ENCODE results near the gene LDHD. TPM values are rescaled to one million over a fixed set of nuclear protein-coding genes. Genes with fewer than 3 reads are reported as not detected.

The LDHD gene
- total and polyA plus RNA-seq, 2 of the 13 experiments (the other 11 are each of a cell fraction or from before 2014, with no cell fraction given): 9.1 to 9.8 TPM

GRCh38 chr16:75106351-75107274 is 10.0 kb downstream of the LDHD start:
- FAIRE-seq (no peak), DNase-seq (ENCODE audit: low spot score) (no peak), ATAC-seq (no peak)
- 96% methylated on average over 20 of the region's 20 CpGs for whole genome bisulfite sequencing (ENCODE audit: low lambda C conversion rate)
- H4K20me1 ChIP-seq (ENCODE audit: insufficient read depth, low read length): peaks cover 6% of the 10 kb centered on the region
- CTCF ChIA-PET (ENCODE audit: low intra/inter-chr PET ratio, low total read pairs): no interaction called here
- peaks cover 4% of the 10 kb centered on the region for H3K79me2 ChIP-seq (ENCODE audit: insufficient read depth, low read length)
- in situ Hi-C loops (cut with HindIII; ENCODE audit: extremely low pct_ligation_motif_present, low pct_unique_long_range_greater_than_20kb) (loop anchor here (10.0 kb wide), 1 partner anchor 112 kb away; the partner anchor contains the start of gene ZNRF1), intact Hi-C loops (cut with micrococcal nuclease; ENCODE audit: unreplicated experiment) (no loop called here)
- H3K9ac ChIP-seq (ENCODE audit: insufficient read depth, low read depth, low read length): no peak overlapping the region
- no peaks in the 10 kb centered on the region for H3K27me3 ChIP-seq (ENCODE audit: control insufficient read depth in 1 of 2, insufficient read depth in 2 of 2, low read length in 2 of 2)
- POLR2A ChIA-PET: no interaction called here
- H3K4me1 ChIP-seq (ENCODE audit: insufficient read depth, low read length): peaks cover 19% of the 10 kb centered on the region
- H3K4me2 ChIP-seq (ENCODE audit: low read depth, low read length): no peak overlapping the region
- no TSS peak for BruUV-seq (replicated peaks)
- peaks cover 27 to 56% of the 10 kb centered on the region in 2 experiments for H3K36me3 ChIP-seq (replicated peaks in 1 of 2; ENCODE audit: control insufficient read depth in 1 of 2, insufficient read depth in 2 of 2, low read length in 2 of 2)
- no peak overlapping the region for H2AFZ ChIP-seq (ENCODE audit: low read length)
- H3K9me3 ChIP-seq (ENCODE audit: low read length): no peaks in the 10 kb centered on the region
- H3K4me3 ChIP-seq (replicated peaks in 1 of 3; ENCODE audit: insufficient read depth in 1 of 3, low read depth in 2 of 3, low read length in 3 of 3): no peak overlapping the region
- TF ChIP-seq, protein P1, sequence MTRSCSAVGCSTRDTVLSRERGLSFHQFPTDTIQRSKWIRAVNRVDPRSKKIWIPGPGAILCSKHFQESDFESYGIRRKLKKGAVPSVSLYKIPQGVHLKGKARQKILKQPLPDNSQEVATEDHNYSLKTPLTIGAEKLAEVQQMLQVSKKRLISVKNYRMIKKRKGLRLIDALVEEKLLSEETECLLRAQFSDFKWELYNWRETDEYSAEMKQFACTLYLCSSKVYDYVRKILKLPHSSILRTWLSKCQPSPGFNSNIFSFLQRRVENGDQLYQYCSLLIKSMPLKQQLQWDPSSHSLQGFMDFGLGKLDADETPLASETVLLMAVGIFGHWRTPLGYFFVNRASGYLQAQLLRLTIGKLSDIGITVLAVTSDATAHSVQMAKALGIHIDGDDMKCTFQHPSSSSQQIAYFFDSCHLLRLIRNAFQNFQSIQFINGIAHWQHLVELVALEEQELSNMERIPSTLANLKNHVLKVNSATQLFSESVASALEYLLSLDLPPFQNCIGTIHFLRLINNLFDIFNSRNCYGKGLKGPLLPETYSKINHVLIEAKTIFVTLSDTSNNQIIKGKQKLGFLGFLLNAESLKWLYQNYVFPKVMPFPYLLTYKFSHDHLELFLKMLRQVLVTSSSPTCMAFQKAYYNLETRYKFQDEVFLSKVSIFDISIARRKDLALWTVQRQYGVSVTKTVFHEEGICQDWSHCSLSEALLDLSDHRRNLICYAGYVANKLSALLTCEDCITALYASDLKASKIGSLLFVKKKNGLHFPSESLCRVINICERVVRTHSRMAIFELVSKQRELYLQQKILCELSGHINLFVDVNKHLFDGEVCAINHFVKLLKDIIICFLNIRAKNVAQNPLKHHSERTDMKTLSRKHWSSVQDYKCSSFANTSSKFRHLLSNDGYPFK (CRISPR knock-in tag; IDR thresholded peaks at IDR 0.05; ENCODE audit: borderline replicate concordance): no peak
- peak; percentile 38 for TF ChIP-seq RBM22 (optimal IDR thresholded peaks at IDR 0.05; ENCODE audit: low read length)
- no peak overlapping the region for H3K27ac ChIP-seq (ENCODE audit: extremely low read length, insufficient read depth, low read length)
